ENCODE results near the gene C6. TPM values are rescaled to one million over a fixed set of nuclear protein-coding genes. Genes with fewer than 3 reads are reported as not detected.

Gene C6
- total RNA-seq, 2 donors from 2014 or later: 40.7 to 50.8 TPM

DNA sequence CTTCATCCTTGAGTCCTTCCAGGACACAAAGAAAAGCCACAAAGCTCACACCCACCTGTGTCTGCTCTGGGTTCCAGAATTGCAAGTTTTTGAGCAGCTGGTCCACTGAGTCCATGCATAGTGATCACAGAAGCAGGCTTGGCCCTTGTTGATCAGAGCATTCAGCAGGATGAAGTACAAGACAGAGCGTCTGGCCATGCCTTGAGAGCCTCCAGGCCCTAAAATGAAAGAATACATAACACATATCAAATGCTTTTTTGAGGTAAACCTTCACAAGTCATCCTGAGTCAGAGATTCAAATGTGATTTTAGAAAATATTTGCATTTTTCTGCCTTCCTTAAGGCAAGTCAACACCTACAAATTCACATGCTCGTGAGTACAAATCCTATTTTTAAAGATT, 10.3 kb downstream of the C6 start:
- intact Hi-C loops (cut with DNase I): no loop called here
- no peak overlapping the region for H3K4me3 ChIP-seq
- H3K36me3 ChIP-seq (replicated peaks in 1 of 2; ENCODE audit: insufficient read depth in 1 of 2, low read depth in 2 of 2): no peaks in the 10 kb centered on the region
- no peak overlapping the region for H3K27ac ChIP-seq
- H3K4me1 ChIP-seq: no peaks in the 10 kb centered on the region
- TF ChIP-seq POLR2A (IDR thresholded peaks at IDR 0.05): no peak
- TF ChIP-seq, protein P1, sequence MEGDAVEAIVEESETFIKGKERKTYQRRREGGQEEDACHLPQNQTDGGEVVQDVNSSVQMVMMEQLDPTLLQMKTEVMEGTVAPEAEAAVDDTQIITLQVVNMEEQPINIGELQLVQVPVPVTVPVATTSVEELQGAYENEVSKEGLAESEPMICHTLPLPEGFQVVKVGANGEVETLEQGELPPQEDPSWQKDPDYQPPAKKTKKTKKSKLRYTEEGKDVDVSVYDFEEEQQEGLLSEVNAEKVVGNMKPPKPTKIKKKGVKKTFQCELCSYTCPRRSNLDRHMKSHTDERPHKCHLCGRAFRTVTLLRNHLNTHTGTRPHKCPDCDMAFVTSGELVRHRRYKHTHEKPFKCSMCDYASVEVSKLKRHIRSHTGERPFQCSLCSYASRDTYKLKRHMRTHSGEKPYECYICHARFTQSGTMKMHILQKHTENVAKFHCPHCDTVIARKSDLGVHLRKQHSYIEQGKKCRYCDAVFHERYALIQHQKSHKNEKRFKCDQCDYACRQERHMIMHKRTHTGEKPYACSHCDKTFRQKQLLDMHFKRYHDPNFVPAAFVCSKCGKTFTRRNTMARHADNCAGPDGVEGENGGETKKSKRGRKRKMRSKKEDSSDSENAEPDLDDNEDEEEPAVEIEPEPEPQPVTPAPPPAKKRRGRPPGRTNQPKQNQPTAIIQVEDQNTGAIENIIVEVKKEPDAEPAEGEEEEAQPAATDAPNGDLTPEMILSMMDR (IDR thresholded peaks at IDR 0.05): no peak
- H3K9me3 ChIP-seq: peaks cover 0 to 8% (median 0%) of the 10 kb centered on the region in 3 donors
- H3K27me3 ChIP-seq: no peaks in the 10 kb centered on the region
- WGBS, 2 donors: 87 to 89% methylated on average over 2 of the region's 2 CpGs
- ATAC-seq (no peak), DNase-seq (no peak)

DNA sequence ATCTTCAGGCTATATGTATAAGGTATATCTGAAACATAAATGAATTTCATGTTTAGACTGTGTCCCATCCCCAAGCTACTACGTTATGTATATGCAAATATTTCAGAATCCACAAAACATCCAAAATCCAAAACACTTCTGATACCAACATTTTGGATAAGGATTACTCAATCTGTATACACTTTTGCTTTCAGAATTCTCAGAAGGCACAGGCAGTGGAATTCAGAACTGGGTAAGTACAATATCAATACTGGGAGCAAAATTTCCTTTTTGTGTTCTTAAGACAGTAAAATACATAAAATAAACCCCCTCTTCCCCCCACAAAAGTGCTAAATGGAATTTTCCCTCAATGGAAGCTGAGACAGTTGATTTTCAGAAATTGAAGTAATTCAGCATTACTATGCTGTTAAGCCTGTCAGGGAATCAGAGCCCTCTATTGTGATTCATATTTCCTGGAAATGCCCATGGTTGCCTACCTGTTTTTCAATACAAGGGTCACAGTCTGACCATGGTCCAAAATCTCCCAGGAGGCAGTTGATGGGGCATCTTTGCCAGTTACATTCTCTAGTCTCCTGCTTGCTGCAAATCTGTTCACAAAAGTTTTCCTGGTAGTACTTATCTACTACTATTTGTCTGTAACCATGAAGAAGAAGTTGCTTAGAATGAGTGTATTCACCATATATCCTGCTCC, 12.1 kb downstream of the C6 start:
- H3K27me3 ChIP-seq: no peaks in the 10 kb centered on the region
- DNase-seq (no peak), ATAC-seq (no peak)
- intact Hi-C loops (cut with DNase I): no loop called here
- no peaks in the 10 kb centered on the region for H3K36me3 ChIP-seq (replicated peaks in 1 of 2; ENCODE audit: insufficient read depth in 1 of 2, low read depth in 2 of 2)
- TF ChIP-seq, protein P1 (IDR thresholded peaks at IDR 0.05): no peak
- no peak for TF ChIP-seq POLR2A (IDR thresholded peaks at IDR 0.05)
- no peak overlapping the region for H3K4me3 ChIP-seq
- H3K9me3 ChIP-seq: peaks cover 0 to 8% (median 0%) of the 10 kb centered on the region in 3 donors
- H3K4me1 ChIP-seq: no peaks in the 10 kb centered on the region
- 63 to 67% methylated on average over 1 of the region's 1 CpG for WGBS, 2 donors
- no peak overlapping the region for H3K27ac ChIP-seq

DNA sequence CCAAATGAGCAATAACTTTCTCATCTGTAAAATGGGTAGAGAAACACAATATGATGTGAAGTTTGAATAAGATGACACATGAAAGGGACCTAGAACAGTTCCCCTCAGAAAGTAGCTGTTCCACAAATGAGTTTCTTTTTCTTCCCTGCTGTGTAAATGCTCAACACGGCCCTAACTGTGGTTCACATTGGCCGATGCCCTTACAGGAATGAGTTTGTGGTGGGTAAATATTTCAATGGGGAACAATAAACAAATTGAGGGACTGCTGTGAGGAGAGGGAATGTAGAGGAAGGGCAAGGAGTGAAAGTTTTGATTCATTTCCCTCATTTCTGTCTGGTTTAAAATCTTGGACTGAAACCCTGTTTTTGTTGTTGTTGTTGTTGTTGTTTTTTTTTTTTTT, 12.8 kb downstream of the C6 start:
- no peak for DNase-seq
- ATAC-seq: no peak
- intact Hi-C loops (cut with DNase I): no loop called here
- peaks cover 0 to 5% (median 0%) of the 10 kb centered on the region in 3 donors for H3K9me3 ChIP-seq
- TF ChIP-seq, protein P1 (IDR thresholded peaks at IDR 0.05): no peak
- TF ChIP-seq POLR2A (IDR thresholded peaks at IDR 0.05): no peak
- H3K27ac ChIP-seq: no peak overlapping the region
- WGBS, 2 donors: 71 to 86% methylated on average over 2 of the region's 2 CpGs
- H3K27me3 ChIP-seq: no peaks in the 10 kb centered on the region
- peaks cover 2% of the 10 kb centered on the region for H3K4me1 ChIP-seq
- no peaks in the 10 kb centered on the region for H3K36me3 ChIP-seq (replicated peaks in 1 of 2; ENCODE audit: insufficient read depth in 1 of 2, low read depth in 2 of 2)
- H3K4me3 ChIP-seq: no peak overlapping the region

DNA sequence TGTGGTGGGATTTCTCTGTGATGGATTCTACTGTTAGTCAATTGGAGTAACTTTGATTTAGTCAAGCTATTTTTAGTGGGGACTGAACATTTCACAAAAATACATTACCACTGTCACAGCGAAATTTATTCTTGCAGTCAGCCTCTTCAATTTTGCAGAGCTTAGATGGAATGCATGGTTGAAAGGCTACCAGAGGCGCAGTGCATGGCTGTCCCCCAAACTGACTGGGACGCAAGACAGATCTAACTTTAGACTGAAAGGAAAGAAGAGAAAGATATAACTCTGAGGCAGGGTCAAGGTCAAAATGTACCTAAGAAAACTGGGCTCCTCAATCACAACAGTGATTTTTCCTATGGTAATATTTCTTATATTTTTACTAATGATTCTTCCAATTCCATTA, 13.7 kb downstream of the C6 start:
- Histone ChIP-seq H3K4me3 (no peak overlapping the region), H3K27me3 (no peaks in the 10 kb centered on the region), H3K4me1 (peaks cover 11% of the 10 kb centered on the region), H3K36me3 (replicated peaks in 1 of 2; ENCODE audit: insufficient read depth in 1 of 2, low read depth in 2 of 2) (no peaks in the 10 kb centered on the region), H3K9me3 (no peaks in the 10 kb centered on the region), H3K27ac (no peak overlapping the region)
- ATAC-seq (no peak), DNase-seq (no peak)
- TF ChIP-seq, protein P1 (IDR thresholded peaks at IDR 0.05): no peak
- no peak for TF ChIP-seq POLR2A (IDR thresholded peaks at IDR 0.05)
- intact Hi-C loops (cut with DNase I): no loop called here
- WGBS, 2 donors: 55 to 57% methylated on average over 3 of the region's 3 CpGs

DNA sequence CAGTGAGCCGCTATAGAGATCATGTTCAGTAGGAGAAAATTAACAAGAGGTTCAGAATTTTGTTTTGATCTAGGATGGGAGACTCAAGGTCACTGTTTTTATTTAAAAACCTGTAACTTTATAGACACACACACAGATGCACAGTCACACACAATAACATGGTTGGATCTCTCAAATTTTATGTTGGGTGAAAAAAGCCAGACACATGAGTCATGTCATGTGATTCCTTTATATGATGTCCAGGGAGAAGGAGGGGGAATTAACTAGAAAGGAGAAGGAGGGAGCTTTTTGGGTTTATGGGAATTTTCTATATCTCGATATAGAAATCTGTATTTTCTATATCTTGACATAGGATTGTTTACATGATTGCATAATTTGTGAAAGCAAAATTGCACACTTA, 17.1 kb downstream of the C6 start:
- no peaks in the 10 kb centered on the region for H3K9me3 ChIP-seq
- intact Hi-C loops (cut with DNase I): no loop called here
- ATAC-seq: no peak
- no peak overlapping the region for H3K27ac ChIP-seq
- WGBS, 2 donors: 89 to 95% methylated on average over 2 of the region's 2 CpGs
- no peaks in the 10 kb centered on the region for H3K27me3 ChIP-seq
- peaks cover 0 to under 1% of the 10 kb centered on the region in 2 donors for H3K36me3 ChIP-seq (replicated peaks in 1 of 2; ENCODE audit: insufficient read depth in 1 of 2, low read depth in 2 of 2)
- no peak overlapping the region for H3K4me3 ChIP-seq
- peaks cover 35% of the 10 kb centered on the region for H3K4me1 ChIP-seq
- no peak for DNase-seq
- TF ChIP-seq, protein P1 (IDR thresholded peaks at IDR 0.05): no peak
- TF ChIP-seq POLR2A (IDR thresholded peaks at IDR 0.05): no peak

Data from body of pancreas (tissue), 4 donors.